ENCODE measurements around the gene FBXL20.

DNA sequence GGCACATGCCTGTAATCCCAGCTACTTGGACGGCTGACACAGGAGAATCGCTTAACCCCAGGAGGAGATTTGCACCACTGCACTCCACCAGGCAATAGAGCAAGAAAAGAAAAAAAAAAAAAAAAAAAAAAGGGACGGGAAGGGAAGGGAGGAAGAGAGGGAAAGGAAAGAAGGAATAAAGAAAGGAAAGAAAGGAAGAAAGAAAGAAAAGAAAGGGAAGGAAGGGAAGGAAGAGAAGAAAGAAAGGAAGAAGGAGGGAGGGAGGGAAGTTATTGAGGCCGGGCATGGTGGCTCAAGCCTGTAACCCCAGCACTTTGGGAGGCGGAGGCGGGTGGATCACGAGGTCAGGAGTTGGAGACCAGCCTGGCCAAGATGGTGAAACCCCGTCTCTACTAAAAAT, 125.3 kb downstream of the FBXL20 start:
- TF ChIP-seq, protein P1, sequence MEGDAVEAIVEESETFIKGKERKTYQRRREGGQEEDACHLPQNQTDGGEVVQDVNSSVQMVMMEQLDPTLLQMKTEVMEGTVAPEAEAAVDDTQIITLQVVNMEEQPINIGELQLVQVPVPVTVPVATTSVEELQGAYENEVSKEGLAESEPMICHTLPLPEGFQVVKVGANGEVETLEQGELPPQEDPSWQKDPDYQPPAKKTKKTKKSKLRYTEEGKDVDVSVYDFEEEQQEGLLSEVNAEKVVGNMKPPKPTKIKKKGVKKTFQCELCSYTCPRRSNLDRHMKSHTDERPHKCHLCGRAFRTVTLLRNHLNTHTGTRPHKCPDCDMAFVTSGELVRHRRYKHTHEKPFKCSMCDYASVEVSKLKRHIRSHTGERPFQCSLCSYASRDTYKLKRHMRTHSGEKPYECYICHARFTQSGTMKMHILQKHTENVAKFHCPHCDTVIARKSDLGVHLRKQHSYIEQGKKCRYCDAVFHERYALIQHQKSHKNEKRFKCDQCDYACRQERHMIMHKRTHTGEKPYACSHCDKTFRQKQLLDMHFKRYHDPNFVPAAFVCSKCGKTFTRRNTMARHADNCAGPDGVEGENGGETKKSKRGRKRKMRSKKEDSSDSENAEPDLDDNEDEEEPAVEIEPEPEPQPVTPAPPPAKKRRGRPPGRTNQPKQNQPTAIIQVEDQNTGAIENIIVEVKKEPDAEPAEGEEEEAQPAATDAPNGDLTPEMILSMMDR (IDR thresholded peaks at IDR 0.05), result no peak
- TF ChIP-seq POLR2A (IDR thresholded peaks at IDR 0.05), result no peak
